GM19025 (cell line): ENCODE data around the gene ZC3H18.

Source experiments
- ATAC-seq: cut with Tn5 transposase; IDR thresholded peaks from one replicate; pipeline ENCODE4 v1.9.1; 2021; ENCODE audit warnings: mild to moderate bottlenecking, low read depth, moderate library complexity; ENCODE audit not compliant: unreplicated experiment

ZC3H18 gene

GRCh38 chr16:88548985-88549384 lies 21.2 kb upstream of the ZC3H18 start:
- no peak for ATAC-seq

- no peak for ATAC-seq
These were observed 20.4 kb upstream of the ZC3H18 start for GRCh38 chr16:88549671-88550245.

- no peak for ATAC-seq
These were observed 19.9 kb upstream of the ZC3H18 start for GRCh38 chr16:88550246-88550661.

- no peak for ATAC-seq
These were observed 18.0 kb upstream of the ZC3H18 start for GRCh38 chr16:88552166-88552565.

- no peak for ATAC-seq
These were observed 17.4 kb upstream of the ZC3H18 start for GRCh38 chr16:88552815-88553214.

- ATAC-seq, result no peak
These were observed 16.5 kb upstream of the ZC3H18 start for GRCh38 chr16:88553739-88554138.

- ATAC-seq, result no peak
These were observed 15.4 kb upstream of the ZC3H18 start for GRCh38 chr16:88554711-88555264.

GRCh38 chr16:88556294-88556988 lies 13.8 kb upstream of the ZC3H18 start:
- ATAC-seq, result no peak

GRCh38 chr16:88558457-88559442 lies 11.5 kb upstream of the ZC3H18 start:
- no peak for ATAC-seq

- ATAC-seq, result no peak
These were observed 9.3 kb upstream of the ZC3H18 start for GRCh38 chr16:88560714-88561484.

GRCh38 chr16:88561485-88562359 lies 8.5 kb upstream of the ZC3H18 start:
- no peak for ATAC-seq

- no peak for ATAC-seq
These were observed 4.0 kb upstream of the ZC3H18 start for GRCh38 chr16:88566158-88566557.

- no peak for ATAC-seq
These were observed 1.2 kb upstream of the ZC3H18 start for GRCh38 chr16:88568710-88569613.

GRCh38 chr16:88569614-88569984 lies 604 bp upstream of the ZC3H18 start:
- peak; percentile 5 for ATAC-seq

- no peak for ATAC-seq
These were observed 489 bp downstream of the ZC3H18 start for GRCh38 chr16:88570691-88571092.

- no peak for ATAC-seq
These were observed 5.0 kb downstream of the ZC3H18 start for GRCh38 chr16:88575251-88575650.

GRCh38 chr16:88576307-88576706 lies 6.1 kb downstream of the ZC3H18 start:
- no peak for ATAC-seq

- no peak for ATAC-seq
These were observed 7.0 kb downstream of the ZC3H18 start for GRCh38 chr16:88577166-88577565.
